ENCODE measurements around the gene PLEKHG3. TPM values are rescaled to one million over a fixed set of nuclear protein-coding genes. Genes with fewer than 3 reads are reported as not detected.

The PLEKHG3 gene
- total RNA-seq, 1 experiment from 2014 or later: 75.3 TPM

- CTCF ChIA-PET: interaction anchor here (1.6 kb wide), 2 partner anchors 11 to 12 kb away, joined by 4 to 8 read pairs; no protein-coding TSS in a partner anchor
- TF ChIP-seq NFATC4 (CRISPR knock-in tag; IDR thresholded peaks at IDR 0.05): no peak
- TF ChIP-seq, protein P1, sequence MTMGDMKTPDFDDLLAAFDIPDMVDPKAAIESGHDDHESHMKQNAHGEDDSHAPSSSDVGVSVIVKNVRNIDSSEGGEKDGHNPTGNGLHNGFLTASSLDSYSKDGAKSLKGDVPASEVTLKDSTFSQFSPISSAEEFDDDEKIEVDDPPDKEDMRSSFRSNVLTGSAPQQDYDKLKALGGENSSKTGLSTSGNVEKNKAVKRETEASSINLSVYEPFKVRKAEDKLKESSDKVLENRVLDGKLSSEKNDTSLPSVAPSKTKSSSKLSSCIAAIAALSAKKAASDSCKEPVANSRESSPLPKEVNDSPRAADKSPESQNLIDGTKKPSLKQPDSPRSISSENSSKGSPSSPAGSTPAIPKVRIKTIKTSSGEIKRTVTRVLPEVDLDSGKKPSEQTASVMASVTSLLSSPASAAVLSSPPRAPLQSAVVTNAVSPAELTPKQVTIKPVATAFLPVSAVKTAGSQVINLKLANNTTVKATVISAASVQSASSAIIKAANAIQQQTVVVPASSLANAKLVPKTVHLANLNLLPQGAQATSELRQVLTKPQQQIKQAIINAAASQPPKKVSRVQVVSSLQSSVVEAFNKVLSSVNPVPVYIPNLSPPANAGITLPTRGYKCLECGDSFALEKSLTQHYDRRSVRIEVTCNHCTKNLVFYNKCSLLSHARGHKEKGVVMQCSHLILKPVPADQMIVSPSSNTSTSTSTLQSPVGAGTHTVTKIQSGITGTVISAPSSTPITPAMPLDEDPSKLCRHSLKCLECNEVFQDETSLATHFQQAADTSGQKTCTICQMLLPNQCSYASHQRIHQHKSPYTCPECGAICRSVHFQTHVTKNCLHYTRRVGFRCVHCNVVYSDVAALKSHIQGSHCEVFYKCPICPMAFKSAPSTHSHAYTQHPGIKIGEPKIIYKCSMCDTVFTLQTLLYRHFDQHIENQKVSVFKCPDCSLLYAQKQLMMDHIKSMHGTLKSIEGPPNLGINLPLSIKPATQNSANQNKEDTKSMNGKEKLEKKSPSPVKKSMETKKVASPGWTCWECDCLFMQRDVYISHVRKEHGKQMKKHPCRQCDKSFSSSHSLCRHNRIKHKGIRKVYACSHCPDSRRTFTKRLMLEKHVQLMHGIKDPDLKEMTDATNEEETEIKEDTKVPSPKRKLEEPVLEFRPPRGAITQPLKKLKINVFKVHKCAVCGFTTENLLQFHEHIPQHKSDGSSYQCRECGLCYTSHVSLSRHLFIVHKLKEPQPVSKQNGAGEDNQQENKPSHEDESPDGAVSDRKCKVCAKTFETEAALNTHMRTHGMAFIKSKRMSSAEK (CRISPR knock-in tag; IDR thresholded peaks at IDR 0.05; ENCODE audit: borderline replicate concordance): no peak
Observed at GRCh38 chr14:64753999-64754398, 49.8 kb downstream of the PLEKHG3 start.

DNA sequence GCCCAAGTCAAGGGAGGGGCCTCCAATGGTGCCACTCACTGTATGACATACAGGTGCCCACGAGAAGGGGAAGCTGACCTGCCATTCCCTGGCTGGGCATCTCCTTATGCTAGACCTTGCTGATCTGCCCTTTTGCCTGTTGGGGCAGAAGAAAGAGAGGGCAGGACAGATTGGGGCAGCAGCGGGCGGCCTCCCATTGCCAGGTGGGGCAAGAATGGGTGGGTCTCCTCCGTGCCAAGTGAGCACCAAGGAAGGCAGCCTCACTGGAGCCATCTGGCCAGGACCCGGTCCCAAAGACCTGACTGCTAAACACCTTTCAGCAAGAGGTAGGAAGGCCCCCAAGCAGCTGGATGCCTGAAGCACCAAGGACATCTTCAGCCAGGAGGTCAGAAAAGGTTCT is 50.5 kb downstream of the PLEKHG3 start:
- CTCF ChIA-PET: interaction anchor here (1.6 kb wide), 1 partner anchor 10 kb away, joined by 8 read pairs; no protein-coding TSS in a partner anchor

More at GRCh38 chr14:64753999-64754398, 49.8 kb downstream of the PLEKHG3 start:
- DNase-seq (ENCODE audit: low spot score) (no peak), ATAC-seq (no peak)
- no peak overlapping the region for H3K27ac Mint-ChIP-seq
- POLR2A ChIA-PET: no interaction called here
- no peak overlapping the region for H3K4me3 Mint-ChIP-seq
- no peaks in the 10 kb centered on the region for H3K36me3 Mint-ChIP-seq
- peaks cover 4% of the 10 kb centered on the region for H3K9me3 Mint-ChIP-seq
- H3K27me3 Mint-ChIP-seq (ENCODE audit: low read depth): peaks cover 16% of the 10 kb centered on the region
- peaks cover 18% of the 10 kb centered on the region for H3K4me1 Mint-ChIP-seq

DNA sequence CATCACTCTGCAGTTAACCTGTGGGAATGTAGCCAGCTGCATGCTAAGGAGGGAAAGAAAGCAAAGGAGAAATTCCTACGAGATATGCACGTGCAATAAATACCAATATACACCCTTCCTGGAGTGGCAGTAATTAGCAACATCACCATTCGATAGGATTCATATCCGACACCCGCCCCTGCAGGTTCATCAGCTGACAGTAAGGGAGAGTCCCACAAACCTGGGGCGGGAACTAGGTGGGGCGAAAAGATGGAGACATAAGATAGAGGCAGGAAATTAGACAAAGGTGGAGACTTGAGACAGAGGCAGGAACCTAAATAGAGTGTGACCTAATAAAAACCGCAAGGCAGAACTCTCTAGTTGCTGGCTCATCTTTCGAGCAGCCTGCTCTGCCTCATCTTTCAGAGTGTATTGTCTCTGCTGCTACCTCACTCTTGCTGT is 51.6 kb downstream of the PLEKHG3 start:
- H3K4me1 Mint-ChIP-seq: peaks cover 18% of the 10 kb centered on the region
- ATAC-seq (no peak), DNase-seq (ENCODE audit: low spot score) (no peak)
- H3K4me3 Mint-ChIP-seq: no peak overlapping the region
- ChIA-PET CTCF (interaction anchor here (0.8 kb wide), 1 partner anchor 116 kb away, joined by 4 read pairs; no protein-coding TSS in a partner anchor), POLR2A (no interaction called here)
- H3K27me3 Mint-ChIP-seq (ENCODE audit: low read depth): peaks cover 16% of the 10 kb centered on the region
- H3K9me3 Mint-ChIP-seq: peaks cover 4% of the 10 kb centered on the region
- no peaks in the 10 kb centered on the region for H3K36me3 Mint-ChIP-seq
- no peak overlapping the region for H3K27ac Mint-ChIP-seq
- TF ChIP-seq ZNF317 (CRISPR knock-in tag; IDR thresholded peaks at IDR 0.05; ENCODE audit: borderline replicate concordance, low read depth) (no peak), ZNF512 (CRISPR knock-in tag; IDR thresholded peaks at IDR 0.05; ENCODE audit: borderline replicate concordance) (no peak), ESRRA (CRISPR knock-in tag; IDR thresholded peaks at IDR 0.05; ENCODE audit: borderline replicate concordance) (no peak), TEAD4 (CRISPR knock-in tag; IDR thresholded peaks at IDR 0.05) (no peak), CREM (CRISPR knock-in tag; IDR thresholded peaks at IDR 0.05) (no peak), FOXJ3 (CRISPR knock-in tag; IDR thresholded peaks at IDR 0.05; ENCODE audit: borderline replicate concordance) (no peak), CBFB (CRISPR knock-in tag; IDR thresholded peaks at IDR 0.05; ENCODE audit: low read depth) (no peak)
- TF ChIP-seq, protein P2, sequence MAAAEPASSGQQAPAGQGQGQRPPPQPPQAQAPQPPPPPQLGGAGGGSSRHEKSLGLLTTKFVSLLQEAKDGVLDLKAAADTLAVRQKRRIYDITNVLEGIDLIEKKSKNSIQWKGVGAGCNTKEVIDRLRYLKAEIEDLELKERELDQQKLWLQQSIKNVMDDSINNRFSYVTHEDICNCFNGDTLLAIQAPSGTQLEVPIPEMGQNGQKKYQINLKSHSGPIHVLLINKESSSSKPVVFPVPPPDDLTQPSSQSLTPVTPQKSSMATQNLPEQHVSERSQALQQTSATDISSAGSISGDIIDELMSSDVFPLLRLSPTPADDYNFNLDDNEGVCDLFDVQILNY (CRISPR knock-in tag; IDR thresholded peaks at IDR 0.05): no peak
- TF ChIP-seq, protein P3, sequence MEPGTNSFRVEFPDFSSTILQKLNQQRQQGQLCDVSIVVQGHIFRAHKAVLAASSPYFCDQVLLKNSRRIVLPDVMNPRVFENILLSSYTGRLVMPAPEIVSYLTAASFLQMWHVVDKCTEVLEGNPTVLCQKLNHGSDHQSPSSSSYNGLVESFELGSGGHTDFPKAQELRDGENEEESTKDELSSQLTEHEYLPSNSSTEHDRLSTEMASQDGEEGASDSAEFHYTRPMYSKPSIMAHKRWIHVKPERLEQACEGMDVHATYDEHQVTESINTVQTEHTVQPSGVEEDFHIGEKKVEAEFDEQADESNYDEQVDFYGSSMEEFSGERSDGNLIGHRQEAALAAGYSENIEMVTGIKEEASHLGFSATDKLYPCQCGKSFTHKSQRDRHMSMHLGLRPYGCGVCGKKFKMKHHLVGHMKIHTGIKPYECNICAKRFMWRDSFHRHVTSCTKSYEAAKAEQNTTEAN (CRISPR knock-in tag; IDR thresholded peaks at IDR 0.05): no peak

More for the DNA sequence above, 50.5 kb downstream of the PLEKHG3 start:
- peaks cover 16% of the 10 kb centered on the region for H3K27me3 Mint-ChIP-seq (ENCODE audit: low read depth)
- H3K36me3 Mint-ChIP-seq: no peaks in the 10 kb centered on the region
- peaks cover 18% of the 10 kb centered on the region for H3K4me1 Mint-ChIP-seq
- no peak for DNase-seq (ENCODE audit: low spot score)
- TF ChIP-seq FOXP1 (CRISPR knock-in tag; IDR thresholded peaks at IDR 0.05; ENCODE audit: borderline replicate concordance): no peak
- no peak for TF ChIP-seq CREM (CRISPR knock-in tag; IDR thresholded peaks at IDR 0.05)
- TF ChIP-seq FOXJ3 (CRISPR knock-in tag; IDR thresholded peaks at IDR 0.05; ENCODE audit: borderline replicate concordance): no peak
- no peak for TF ChIP-seq ZNF121 (CRISPR knock-in tag; IDR thresholded peaks at IDR 0.05)
- TF ChIP-seq MXD4 (CRISPR knock-in tag; IDR thresholded peaks at IDR 0.05; ENCODE audit: borderline replicate concordance): no peak
- no peak for TF ChIP-seq ZNF512 (CRISPR knock-in tag; IDR thresholded peaks at IDR 0.05; ENCODE audit: borderline replicate concordance)
- TF ChIP-seq EMX1 (CRISPR knock-in tag; IDR thresholded peaks at IDR 0.05): no peak
- TF ChIP-seq NFE2L1 (CRISPR knock-in tag; IDR thresholded peaks at IDR 0.05): no peak
- TF ChIP-seq ZNF396 (CRISPR knock-in tag; IDR thresholded peaks at IDR 0.05; ENCODE audit: borderline replicate concordance): no peak
- TF ChIP-seq SMAD3 (CRISPR knock-in tag; IDR thresholded peaks at IDR 0.05; ENCODE audit: borderline replicate concordance): no peak
- TF ChIP-seq, protein P4, sequence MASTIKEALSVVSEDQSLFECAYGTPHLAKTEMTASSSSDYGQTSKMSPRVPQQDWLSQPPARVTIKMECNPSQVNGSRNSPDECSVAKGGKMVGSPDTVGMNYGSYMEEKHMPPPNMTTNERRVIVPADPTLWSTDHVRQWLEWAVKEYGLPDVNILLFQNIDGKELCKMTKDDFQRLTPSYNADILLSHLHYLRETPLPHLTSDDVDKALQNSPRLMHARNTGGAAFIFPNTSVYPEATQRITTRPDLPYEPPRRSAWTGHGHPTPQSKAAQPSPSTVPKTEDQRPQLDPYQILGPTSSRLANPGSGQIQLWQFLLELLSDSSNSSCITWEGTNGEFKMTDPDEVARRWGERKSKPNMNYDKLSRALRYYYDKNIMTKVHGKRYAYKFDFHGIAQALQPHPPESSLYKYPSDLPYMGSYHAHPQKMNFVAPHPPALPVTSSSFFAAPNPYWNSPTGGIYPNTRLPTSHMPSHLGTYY (CRISPR knock-in tag; IDR thresholded peaks at IDR 0.05): no peak
- no peak for TF ChIP-seq ZNF219 (CRISPR knock-in tag; IDR thresholded peaks at IDR 0.05; ENCODE audit: borderline replicate concordance)
- TF ChIP-seq ZNF416 (CRISPR knock-in tag; IDR thresholded peaks at IDR 0.05): no peak
- TF ChIP-seq NR2C2 (CRISPR knock-in tag; IDR thresholded peaks at IDR 0.05): no peak
- no peak for ATAC-seq
- peaks cover 4% of the 10 kb centered on the region for H3K9me3 Mint-ChIP-seq
- no peak overlapping the region for H3K27ac Mint-ChIP-seq
- H3K4me3 Mint-ChIP-seq: no peak overlapping the region
- POLR2A ChIA-PET: no interaction called here

Measured in WTC11 (cell line).